Cortex of kidney (tissue), 1 donor: ENCODE measurements around the gene TMIGD1.

Experiments
- DNase-seq: peaks from one replicate; lab custom pipeline; 2025; lab: John Stamatoyannopoulos, UW

The TMIGD1 gene

DNA sequence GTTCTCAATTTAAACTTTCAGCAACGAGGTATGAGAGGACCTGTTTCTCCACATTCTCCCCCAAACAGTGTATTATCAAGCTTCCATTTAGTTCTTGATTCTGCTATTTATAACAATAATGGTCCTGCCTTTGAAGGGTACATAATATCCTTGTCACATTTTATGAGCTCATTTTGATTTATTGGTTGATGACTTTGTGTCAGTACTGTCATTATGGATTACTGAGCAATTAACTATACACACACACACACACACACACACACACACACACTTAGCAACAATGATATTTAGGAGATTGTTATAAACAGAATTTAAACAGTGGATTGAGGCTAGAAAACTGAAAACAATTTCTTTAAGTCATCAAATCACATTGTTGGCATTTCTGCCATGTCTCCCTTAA is 7.0 kb downstream of the TMIGD1 start:
- DNase-seq = no peak

DNA sequence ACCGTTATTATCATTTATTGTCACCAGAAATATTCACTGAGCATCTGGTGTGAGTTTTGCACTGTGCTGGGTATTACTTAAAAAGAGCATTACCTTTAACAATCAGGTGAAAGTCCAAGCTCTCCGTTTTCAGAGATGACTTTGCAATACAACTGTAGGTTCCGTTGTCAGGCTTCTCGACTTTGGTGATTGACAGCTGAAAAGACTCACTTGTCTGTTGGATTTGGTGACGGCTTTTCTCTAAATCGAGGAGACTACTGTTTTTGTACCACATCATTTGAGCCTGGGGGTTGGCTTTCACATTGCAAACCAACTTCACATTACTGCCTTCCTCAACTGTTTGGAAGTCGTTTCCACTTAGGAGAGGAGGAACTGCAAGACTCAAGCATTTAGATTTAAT is 9.1 kb downstream of the TMIGD1 start:
- DNase-seq = no peak

- no peak for DNase-seq
Measured at GRCh38 chr17:30323895-30324319, 9.9 kb downstream of the TMIGD1 start.

DNA sequence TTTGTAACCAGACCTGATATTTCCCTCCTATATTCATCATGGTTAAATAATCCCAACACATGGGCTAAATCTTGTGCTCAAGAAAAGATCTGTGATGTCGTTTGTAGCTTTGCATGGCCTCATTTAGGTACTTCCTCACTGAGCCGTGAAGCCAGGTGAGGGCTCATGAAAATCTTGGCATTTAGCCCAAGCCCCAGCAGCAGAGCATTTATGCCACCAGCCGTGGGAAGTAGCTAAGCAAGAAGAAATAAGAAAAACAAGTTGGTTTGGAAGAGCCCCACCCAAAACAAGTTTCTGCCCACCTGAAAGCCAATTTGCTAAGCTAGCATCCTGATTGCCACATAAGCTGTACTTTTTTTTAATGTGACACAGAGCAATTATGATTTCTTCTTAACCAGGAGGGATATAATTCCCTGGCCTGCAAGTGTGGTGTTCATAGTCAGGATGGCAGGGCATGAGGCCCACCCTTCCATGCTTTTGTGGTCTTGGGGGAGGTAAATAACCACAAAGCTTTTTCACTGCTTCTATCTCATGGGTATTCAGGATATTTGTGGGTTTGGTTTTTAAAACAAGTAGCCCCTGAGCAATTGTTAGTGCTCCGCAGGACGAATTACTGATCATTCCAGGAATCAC is 10.5 kb downstream of the TMIGD1 start:
- no peak for DNase-seq

DNA sequence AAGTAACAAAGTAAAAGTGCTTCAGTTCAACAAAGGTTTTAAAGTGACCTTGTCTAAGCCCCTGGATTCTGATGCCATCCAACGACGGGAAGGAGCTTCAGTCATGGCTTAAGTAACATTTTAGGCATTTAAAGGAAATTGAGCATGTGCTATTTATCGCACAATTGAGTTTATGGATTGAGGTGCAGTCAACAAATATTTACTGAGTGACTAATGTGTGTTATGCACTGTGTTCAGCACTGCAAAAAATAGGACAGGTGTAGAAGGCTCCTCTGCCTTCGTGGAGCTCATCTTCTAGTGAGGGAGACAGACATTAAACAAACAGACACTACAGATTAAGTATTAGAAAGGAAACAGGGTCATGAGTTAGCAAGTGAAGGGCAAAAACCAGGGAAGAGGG is 12.5 kb downstream of the TMIGD1 start:
- no peak for DNase-seq

GRCh38 chr17:30318155-30318554 is 15.7 kb downstream of the TMIGD1 start:
- no peak for DNase-seq

DNA sequence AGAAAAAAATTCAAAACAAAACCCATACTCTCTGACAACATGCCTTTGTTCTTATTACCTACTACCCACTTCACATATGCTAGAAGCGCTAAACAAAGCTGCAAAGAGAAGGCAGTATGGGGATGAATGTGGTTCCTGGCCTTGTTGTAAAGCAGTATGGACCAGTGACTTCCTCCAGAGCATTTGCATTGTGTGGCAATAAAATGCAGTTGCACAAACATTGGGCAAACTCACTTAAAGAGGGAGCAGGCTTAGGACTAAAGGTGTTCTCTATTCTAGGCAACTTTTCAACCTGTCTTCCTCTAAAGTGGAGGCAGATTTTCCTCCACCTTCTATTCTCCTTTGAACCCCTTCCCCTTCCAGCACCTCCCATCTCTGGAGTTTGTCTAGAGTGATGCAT is 17.1 kb downstream of the TMIGD1 start:
- no peak for DNase-seq

DNA sequence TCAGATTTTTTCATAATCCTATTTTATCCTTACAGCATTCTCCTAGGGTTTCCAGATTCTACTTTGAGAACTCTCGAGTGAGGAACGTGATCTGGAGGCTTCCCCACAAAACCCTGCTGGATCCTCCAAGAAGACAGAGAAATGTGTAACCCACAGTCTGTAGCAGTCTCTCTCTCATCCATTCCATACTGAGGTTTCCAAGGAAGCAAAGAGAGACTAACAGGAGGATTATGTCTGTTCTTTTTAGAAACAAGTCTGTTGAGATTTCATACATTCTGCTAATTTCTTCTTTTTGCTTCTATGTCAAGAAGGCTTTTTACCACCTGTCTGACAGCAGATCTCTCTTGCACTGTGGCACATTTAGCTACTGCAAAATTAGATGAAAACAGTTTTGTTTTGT is 18.8 kb downstream of the TMIGD1 start:
- no peak for DNase-seq

- no peak for DNase-seq
Measured at GRCh38 chr17:30314474-30314873, 19.4 kb downstream of the TMIGD1 start.

GRCh38 chr17:30312226-30312625 is 21.6 kb downstream of the TMIGD1 start:
- DNase-seq = no peak

DNA sequence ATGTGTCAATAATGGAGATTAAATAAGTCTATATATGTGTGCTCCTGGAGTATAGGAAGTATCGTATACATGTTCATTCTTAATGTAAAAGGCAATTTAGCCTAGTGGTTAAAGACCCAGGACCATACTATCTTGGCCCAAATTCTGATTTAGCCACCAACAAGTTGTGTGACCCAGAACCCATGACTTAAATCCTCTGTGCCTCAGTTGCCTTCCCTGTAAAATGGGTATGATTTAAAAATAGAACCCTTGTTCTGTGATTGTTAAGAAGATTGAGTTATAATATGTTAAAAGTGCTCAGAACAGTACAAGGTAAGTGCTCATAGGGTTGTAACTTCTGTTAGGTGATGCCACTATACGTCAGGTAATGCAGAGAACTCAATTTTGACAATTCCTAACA is 23.3 kb downstream of the TMIGD1 start:
- no peak for DNase-seq

DNA sequence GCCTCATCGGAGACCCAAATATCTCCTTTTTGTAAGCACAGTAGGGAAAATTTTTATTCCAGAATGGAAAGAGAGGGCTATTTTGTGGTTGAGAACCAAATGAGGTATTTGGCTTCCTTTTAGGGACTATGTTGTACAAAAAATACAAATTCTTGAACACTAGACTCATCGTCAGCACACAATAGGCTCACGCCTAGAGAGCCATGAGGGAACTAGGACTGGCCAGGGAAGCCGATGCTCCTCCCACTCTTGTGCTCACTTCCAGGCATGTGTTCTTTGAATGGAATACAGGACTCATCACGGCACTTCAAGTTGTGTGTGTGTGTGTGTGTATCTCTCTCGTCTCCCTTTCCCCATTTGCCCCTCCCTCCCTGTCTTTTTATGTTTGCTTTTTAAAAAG is 24.3 kb downstream of the TMIGD1 start:
- DNase-seq = no peak

DNA sequence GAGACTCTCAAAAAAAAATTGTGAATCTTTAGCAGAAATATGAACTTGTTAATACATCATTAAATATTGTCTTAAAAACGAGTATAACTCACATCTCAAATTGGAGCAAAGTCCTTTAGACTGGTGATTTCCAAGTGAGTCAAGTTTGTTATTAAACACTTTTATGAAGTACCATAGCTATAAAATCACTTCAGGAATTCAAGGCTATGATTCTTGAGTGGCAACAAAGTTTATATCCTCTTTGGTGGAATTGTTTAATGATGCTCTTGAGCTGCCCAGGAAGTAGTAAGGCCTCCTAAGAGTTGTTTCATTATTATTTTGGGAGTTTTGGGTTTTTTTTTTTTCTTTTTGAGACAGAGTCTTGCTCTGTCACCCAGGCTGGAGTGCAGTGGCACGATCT is 25.5 kb downstream of the TMIGD1 start:
- DNase-seq = no peak

DNA sequence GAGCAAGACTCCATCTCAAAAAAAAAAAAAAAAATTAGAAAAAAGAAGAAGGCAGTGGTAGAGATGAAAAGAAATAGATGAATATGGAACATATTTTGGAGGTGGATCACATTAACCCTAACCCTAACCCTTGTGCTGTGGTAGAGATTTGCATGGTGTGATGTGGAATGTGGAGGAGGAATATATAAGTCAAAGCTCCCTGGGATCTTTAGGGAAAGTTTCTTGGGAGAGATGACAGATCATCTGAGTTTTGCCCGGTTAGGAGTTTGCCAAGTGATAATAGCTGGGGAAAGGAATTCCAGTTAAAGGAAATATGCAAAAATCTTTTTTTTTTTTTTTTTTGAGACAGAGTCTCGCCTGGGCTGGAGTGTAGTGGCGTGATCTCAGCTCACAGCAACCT is 29.1 kb downstream of the TMIGD1 start:
- no peak for DNase-seq

DNA sequence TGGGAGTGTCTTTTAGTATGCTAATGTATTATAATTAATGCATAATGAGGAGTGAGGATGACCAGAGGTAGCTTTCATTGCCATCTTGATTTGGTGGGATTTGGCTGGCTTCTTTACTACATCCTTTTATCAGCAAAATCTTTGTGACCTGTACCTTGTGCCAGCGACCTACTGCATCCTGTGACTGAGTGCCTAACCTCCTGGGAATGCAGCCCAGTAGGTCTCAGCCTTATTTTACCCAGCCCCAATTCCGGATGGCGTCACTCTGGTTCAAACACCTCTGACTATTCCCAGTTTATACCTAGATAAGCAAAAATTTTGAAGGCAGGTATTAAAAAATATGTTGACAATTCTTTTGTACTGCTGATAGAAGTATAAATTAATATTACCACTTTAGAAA is 31.6 kb downstream of the TMIGD1 start:
- no peak for DNase-seq

DNA sequence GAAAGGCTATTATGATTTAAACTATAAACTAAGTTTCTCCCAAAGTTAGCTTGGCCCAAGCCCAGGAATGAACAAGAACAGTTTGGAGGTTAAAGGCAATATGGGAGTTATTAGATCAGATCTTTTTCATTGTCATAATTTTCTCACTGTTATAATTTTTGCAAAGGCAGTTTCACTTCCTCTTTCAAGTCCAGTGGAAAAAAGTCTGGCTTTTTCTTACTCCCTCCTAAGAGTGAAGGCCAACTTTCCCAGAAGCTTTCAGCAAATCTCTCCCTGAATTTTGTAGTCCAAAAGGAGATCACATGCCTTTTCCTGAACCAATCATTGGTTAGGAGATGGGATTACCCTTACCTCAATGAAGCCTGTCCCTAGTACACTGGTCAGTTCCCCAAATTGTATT is 33.0 kb downstream of the TMIGD1 start:
- DNase-seq = no peak

- no peak for DNase-seq
Measured at GRCh38 chr17:30299000-30299399, 34.9 kb downstream of the TMIGD1 start.

- no peak for DNase-seq
Measured at GRCh38 chr17:30297715-30298114, 36.1 kb downstream of the TMIGD1 start.

DNA sequence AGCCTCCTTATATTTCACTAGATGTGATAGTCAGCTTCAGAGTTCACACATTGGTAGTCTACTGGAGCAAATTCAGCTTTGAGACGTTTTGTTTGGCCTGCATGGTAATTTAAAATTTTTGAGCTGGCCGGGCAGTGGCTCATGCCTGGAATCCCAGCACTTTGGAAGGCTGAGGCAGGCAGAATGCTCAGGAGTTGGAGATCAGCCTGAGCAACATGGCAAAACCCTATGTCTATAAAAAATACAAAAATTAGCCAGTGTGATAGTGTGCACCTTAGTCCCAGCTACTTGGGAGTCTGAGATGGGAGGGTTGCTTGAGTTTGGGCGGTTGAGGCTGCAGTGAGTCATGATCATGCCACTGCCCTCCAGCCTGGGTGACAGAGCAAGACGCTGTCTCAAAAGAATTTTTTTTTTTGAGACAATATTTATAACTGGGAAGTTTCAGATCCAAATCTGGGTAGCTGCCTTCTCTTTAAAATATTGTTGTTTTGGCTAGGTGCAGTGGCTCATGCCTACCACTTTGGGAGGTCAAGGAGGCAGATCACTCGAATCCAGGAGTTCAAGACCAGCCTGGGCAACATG is 37.3 kb downstream of the TMIGD1 start:
- no peak for DNase-seq

DNA sequence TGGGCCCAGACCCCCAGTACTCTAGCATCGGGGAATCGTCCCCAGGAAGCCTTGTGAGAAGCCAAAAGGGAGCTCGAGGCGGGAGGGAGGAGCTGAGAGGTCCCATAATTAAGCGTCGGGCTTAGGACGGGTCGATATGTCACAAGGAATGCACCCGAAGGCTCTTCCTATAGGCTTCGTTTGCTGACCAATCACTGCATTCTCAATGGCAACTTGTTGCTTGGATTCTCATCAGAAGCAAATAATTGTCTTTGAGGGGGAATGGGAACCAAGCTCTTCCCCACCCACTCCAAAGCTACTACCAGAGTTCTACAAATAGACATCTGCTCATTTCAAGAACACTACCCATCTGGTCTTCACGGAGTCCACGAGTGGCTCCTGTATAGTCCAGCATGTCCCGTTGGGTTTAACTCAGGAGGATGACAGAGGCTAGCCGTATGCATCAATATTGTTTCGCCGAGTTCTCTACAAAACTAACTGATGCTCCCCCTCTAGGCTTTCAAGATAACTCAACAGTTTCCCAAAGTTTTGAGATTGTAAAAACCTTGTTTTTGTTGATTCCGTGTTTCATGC is 41.5 kb downstream of the TMIGD1 start:
- no peak for DNase-seq

- DNase-seq = no peak
Measured at GRCh38 chr17:30291543-30292285, 42.1 kb downstream of the TMIGD1 start, which contains the start of gene BLMH. Gene BLMH (minus strand): TSS chr17:30291944. CDS start chr17:30291819, 125 bp downstream.

GRCh38 chr17:30290696-30291542 is 42.9 kb downstream of the TMIGD1 start:
- DNase-seq = no peak
